Stimulated activated CD4-positive, alpha-beta T cell treated with anti-CD3 and anti-CD28 coated beads, Interleukin-15, amount 100 ng/mL, for 1 hour (primary cell): Measurements from ENCODE around the gene PIK3AP1.
"Not testable (repeated sequence)": the region's sequence is repeated elsewhere in the genome, so short reads cannot be mapped to it uniquely, and the experiment has no call there.

ENCODE experiments used
- DNase-seq, 2 donors: peaks; one replicate each; pipeline ENCODE4 v3.0.0-alpha.2; 2020; ENCODE audit warnings: low read depth in 1 of 2, low spot score in 1 of 2

The PIK3AP1 gene

DNA sequence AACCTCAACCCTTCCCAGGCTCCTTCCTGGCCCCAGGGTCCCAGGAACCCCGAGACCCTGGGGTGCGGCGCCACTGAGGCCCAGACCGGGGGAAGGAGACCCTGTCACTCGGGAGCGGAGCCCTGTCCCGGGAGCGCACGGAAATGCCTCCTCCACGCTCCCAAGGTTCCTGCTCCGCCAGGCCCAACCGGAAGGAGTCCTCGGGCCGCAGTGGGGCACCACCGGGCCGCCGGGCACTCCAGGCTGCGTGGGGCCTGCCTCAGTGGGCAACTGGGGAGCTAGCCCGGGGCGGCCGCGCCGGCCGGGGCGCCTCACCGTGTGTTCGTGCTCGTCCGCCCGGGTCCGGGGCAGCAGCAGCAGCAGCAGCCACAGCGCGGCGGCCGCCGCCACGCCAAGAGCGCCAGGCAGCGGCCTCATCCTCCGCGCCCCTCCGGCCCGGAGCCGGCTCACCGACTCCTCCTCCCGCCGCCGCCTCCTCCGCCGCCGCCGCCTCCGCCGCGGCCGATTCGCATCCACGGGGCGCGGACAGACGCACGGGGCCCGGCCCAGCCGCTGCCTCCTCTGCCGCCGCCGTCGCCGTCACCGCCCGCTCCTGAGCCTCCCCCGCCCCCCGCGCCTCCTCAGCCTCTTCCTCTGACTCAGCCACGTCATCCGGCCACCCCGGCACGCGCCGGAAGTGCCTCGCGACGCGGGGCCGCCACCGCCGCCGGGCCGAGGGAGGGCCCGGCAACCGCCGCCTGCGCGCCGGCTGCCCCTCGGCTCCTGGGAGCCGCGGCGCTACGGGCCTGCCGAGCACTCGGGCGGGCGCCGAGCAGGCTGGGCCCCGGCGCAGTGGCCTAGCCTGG, 133.7 kb downstream of the PIK3AP1 start, which contains the start of gene TM9SF3:
TM9SF3 (minus strand) TSS at position 594 of the 845 bp plus-strand sequence; CDS start at position 417, 177 bp downstream.
- DNase-seq, result peak; percentile 88 to 91

DNA sequence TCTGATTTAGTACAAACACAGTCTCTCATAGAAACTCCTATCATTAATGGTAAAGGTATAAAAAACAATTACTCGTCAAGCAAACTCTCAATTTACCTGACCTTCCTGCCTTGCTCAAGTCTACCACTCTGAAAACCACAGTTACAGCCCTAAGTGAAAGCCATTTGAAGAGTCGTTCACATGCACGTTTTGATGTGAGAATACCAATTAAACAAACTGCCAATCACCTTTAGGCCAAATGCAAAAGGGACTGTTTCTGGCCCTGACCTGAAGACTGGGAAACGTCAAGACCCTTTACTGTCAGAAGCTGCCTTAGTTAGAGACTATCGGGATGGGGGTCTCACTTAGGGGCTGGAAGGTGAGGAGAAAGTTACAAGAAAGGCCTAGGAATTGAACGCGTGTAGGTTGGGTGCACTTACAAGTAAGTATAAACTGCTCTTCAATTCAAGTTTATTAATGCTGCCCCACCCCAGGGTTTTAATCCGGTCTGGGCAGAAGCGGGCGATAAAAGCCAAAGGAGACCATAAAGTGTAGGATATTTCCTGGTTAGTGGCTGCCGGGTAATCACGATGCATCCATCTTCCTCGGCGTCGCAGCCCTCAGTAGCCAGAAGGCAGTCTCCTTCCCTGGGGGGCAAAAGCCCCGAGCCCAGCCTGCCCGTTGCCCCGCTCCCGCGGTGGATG, 134.4 kb downstream of the PIK3AP1 start:
- no peak for DNase-seq

DNA sequence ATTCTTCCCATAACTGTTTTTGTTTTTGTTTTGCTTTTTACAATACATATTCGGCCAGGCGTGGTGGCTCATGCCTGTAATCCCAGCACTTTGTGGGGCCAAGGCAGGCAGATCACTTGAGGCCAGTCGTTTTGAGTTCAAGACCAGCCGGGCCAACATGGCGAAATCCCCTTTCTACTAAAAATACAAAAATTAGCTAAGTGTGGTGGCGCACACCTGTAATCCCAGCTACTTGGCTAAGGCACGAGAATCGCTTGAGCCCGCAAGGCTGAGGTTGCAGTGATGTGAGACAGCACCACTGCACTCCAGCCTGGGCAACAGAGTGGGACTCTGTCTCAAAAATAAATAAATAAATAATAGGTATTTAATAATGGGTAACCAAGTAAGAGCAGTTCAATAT, 135.8 kb downstream of the PIK3AP1 start:
- DNase-seq, result no peak

DNA sequence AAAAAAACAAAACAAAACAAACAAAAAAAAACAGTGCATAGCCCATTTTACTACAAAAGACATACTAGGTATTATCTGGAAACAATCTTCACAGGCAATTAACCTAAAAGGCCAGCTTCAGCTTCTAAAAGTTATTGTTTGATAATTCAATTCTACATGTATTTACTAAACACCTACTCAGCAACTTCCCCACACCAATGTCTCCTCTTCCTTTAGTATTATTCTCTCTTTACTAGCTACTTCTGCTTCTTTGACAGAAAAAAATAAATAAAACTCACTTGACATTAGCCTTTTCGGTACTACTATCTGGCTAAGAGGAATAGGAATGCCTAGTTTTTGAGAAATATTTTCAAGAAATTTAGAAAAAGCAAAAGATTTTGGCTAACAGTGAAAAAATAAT, 136.3 kb downstream of the PIK3AP1 start:
- DNase-seq, result no peak

DNA sequence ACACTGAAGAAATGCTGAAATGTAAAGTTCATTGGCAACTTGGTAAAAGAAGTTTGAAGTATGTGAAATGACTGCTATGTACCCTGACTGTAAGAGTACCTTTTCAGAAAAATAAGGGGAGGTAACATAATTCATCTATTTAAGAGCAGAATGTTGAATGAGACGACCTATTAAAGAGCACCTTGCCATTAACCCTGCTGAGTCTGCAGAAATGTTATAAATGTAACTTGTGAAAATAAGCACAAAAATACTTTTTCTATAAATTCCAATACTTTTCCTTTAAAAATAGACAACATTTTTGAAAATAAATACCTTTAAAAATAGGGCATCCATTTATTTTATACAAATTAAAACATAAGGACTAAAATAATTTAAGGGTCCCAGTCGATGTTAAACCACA, 141.2 kb downstream of the PIK3AP1 start:
- DNase-seq, result no peak

DNA sequence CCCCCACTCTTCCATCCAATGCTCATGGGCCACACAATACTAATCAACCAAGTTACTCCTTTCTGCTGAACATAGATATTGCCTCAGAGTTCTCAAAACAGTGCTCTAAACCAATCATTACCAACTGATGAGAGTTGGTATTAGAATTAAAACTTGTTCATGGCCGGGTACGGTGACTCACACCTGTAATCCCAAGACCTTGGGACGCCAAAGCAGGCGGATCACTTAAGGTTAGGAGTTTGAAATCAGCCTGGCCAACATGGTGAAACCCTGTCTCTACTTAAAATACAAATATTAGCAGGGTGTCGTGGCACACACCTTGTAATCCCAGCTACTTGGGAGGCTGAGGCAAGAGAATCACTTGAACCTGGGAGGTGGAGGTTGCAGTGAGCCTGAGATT, 141.7 kb downstream of the PIK3AP1 start:
- no peak for DNase-seq

DNA sequence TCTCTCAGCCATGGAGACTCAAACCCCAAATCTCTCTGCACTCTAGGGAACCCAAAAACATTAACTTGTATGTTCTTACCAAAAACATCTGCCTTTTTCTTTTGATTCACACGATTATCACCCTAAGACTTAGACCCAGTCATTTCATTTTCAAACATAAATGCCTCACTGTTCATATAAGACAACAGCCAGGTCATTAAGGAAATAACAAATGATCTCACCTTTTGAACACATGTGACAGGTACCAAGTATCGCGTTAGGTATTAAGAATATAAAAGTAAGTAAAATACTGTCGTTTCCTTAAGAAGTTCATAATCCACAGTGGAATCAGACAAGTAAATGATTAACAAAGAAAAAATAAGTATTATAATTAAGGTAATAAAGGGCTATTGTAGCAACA, 142.3 kb downstream of the PIK3AP1 start:
- no peak for DNase-seq

DNA sequence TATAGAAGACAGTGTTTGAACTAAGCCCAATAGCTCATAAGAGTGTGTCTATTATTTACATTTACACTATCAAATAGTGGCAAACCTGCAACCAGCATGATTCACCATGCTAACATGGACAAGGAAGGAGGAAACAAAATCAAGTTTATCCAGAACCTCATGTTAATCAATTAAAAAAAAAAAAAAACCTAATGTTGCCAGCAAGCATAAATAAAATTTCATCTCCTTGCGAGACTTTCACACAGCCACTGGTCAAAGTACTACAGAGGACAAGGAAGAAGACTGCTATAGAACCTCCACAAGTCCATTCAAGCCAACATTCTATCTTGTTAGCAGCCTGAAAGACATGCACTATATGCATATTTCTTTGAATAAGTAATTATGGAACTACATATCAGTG, 143.2 kb downstream of the PIK3AP1 start:
- DNase-seq, result no peak

DNA sequence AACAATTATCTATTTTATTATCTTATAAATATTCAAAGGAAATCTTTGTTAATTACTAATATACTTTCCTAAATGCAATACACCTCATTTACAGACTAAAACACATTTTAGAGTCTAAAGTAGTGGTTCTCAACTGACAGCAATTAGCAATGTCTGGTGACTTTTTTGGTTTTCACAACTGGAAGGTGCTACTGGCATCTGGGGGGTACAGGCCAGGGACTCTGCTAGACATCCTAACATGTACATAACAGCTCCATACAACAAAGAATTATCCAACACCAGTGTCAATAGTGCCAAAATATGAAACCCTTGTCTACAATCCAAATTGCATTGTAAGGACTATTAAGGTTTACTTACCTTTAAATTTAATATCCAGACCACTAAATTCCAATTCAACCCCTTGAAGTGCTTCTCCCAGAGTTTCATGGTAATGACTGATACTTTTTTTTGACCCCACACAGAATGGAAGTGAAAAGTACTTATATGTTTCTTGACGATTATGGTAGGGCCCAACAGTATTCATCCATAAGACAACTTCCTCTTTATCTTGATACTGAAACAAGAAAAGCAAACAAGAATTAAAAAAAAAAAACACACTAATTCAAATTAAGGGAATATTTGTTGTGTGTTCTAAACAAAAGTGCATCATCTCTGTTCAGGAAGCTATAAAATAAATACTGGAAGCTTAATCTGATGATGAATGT, 143.9 kb downstream of the PIK3AP1 start:
- no peak for DNase-seq

DNA sequence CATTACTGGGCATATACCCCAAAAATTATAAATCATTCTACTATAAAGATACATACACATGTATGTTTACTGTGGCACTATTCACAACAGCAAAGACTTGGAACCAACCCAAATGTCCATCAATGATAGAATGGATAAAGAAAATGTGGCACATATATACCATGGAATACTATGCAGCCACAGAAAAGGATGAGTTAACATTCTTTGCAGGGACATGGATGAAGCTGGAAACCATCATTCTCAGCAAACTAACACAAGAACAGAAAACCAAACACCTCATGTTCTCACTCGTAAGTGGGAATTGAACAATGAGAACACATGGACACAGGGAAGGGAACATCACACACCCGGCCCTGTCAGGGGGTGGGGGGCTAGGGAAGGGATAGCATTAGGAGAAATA, 145.8 kb downstream of the PIK3AP1 start:
- not testable (repeated sequence) for DNase-seq

DNA sequence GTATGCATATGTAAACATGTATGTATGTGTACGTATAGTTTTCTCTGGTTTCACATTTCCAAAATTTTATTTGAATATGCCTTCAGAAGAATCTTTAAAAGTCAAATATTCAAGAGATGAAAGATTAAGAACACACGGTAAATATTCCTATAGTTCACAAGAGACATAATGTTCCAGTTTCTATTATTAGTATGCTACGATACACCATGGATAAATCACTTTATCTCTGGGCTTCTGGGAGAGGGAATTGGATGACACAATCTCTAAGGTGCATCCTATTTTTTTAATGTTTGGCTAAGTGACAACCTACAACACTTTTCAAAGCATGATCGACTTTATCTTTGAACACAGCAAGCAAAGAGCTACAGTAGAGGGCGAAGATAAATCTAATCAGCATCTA, 147.3 kb downstream of the PIK3AP1 start:
- no peak for DNase-seq

DNA sequence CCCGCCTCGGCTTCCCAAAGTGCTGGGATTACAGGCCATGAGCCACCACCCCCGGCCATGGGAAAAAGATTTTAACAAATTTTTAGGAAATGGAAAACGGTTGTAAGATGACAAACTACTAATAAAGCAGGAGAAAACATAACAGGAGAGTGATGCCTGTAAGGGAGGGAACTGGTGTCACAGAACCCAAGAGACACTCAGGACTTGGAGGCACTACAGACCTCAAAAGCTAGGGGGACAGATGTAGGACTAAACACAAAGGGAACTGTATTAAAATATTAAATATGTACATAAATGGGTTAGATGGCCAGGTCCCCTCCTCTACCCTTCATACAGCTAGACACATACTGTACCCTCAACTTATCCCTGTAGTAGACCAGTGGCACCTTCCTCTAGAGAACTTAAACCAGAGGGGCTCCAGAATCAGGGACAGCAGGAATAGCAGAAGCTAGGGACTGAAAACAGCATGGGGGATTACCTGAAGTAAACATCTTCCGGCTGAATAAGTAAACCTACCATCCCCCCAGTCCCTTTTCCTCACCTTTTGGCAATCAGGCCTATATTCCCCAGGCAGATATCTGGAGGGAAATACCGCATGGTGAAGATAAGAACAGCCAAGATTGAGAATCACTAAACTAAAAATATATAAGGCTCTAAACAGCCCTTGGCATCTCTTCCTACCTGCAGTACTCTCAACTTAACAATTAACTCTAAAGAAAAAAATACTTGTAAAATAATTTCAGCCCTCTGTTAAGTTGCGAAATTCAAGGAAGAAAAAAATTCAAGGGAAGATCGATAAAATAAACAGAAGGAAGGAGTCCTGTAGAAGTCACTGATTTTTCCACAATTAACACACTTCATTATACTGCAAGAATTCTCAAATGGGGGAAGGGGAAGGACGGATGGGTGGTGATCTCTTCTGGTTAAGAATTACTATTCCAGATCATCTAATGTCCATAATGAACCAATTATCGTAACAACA, 149.0 kb downstream of the PIK3AP1 start:
- DNase-seq, result no peak

DNA sequence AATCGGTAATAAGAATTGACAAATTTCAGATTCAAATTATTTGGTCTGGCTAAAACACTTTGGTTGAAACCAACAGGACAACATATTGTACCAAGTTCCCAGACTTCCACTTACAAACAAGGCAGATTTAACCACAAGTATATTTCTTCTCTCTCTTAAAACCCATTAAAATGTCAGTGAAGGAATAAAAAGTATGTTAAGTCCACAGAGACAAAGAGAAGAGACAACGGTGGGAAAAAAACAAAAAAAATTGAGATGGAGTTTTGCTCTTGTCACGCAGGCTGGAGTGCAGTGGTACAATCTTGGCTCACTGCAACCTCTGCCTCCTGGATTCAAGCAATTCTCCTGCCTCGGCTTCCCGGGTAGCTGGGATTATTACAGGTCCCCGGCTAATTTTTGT, 149.8 kb downstream of the PIK3AP1 start:
- no peak for DNase-seq

DNA sequence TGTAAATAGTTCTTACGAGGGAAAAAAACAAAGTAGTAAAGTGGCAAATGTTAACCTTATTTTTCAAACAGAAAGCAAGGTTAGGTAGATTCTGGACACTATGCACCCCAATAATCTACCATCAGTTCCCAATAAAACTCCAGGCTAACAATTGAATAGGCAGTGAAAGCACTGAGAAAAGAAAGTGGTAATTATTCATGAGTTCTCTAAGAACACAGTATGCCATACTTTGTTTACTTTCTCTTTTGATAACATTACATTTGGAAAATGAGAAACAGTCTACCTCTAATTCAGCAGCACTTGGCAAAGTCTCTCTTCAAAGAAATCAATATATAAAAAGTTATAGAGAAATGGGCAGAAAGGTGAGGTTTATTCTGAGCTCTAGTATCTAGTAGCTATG, 151.9 kb downstream of the PIK3AP1 start:
- DNase-seq, result no peak

DNA sequence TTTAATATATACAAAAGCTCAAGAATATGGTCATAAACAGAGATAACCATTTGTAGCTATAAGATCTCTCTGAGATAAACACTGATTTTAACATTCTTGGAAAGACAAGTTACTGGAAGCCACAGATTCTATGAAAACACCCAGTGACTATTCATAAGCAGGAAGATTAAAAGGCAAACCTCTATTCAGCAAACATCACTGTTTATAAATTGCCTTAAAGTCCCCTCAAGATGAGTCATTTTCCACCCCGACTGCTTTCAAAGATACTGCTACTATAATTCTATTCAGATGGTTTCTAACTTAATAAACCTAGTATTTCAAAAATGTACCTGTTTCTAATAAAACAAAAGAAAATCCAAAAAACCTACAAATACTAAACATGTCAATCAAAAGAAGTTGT, 154.5 kb downstream of the PIK3AP1 start:
- no peak for DNase-seq

DNA sequence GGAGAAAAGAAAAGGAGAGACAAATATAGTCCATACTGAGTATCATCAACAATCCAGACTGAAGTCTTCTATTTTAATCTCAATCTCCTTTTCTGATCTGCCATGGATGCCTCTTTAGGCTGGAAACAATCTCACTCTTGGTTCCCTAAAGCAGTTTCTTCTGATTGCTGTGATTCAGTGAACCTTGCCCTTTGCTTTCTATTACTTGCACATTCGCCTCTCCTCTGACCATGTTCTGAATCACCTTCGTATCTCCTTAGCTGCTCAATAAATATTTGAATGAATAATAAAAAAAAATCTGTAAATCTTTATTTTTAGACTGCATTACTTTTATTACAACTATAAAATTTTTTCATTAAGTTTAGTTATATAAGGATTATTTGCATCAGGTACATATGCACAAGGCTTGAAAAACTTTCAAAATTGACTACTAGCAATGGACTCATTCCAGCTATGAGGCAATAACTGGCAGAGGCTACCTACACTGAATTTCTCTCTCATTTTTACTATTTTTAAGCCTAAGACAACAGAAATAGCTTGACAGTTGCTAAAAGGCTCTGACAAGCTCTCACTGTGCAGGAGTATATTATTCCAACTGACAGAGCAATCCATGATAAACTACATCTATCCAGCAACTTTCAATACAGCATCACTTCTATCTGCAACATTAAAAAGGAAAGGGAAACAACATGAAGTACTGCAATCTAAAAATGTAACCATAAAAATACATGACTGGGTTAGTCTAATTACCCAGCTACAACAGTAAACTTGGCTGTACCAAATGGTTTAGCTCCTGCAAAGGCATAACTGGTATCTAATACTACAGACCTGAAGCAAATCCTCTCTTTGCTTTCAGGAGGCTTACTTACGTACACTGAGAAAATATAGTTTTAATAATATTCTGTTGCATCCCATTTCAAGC, 159.1 kb downstream of the PIK3AP1 start:
- no peak for DNase-seq

DNA sequence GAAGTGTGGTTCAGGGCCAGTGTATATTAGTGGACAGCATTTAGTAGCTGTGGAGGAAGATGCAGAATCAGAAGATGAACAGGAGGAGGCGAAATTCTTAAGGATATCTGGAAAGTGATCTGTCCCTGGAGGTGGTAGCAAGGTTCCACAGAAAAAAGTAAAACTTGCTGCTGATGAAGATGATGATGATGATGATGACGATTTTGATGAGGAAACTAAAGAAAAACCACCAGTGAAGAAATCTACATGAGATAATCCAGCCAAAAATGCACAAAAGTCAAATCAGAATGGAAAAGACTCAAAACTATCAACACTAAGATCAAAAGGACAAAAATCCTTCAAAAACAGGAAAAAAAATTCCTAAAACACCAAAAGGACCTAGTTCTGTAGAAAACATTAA, 159.8 kb downstream of the PIK3AP1 start:
- no peak for DNase-seq

DNA sequence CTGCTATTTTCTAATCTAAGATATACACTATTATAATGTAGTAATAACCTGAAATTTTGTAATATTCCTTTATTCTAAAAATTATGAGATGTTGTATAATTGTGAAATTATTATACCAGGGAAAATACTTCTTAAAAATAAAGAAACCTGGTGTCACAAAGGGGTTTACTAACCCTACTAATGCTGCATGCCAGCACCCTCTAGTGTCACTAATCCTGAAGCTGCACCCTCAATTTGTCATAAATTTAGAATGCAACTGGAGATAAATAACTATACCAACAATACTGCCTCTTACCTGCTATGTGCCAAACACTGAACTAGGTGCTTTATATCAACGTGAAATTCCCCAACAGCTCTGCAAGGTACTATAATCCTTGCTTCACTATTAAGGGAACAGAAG, 164.3 kb downstream of the PIK3AP1 start:
- DNase-seq, result no peak

DNA sequence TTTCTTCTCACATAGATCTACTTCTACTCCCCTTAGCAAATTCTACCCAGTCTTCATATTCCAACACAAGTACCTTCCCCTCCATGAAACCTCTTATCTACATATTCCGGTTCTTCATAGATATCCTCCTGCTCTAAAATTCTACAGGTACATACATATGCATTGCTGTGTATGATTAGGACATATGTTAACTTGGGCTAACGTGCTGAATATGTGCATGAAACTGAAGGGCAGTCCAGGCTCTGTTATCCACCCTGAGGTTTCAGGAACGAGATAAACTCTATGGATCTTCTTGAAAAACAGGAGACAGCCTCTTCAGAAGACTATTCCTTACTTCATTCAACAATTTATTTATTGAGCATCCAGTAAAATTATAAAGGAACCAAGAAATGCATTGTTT, 165.0 kb downstream of the PIK3AP1 start:
- DNase-seq, result no peak

DNA sequence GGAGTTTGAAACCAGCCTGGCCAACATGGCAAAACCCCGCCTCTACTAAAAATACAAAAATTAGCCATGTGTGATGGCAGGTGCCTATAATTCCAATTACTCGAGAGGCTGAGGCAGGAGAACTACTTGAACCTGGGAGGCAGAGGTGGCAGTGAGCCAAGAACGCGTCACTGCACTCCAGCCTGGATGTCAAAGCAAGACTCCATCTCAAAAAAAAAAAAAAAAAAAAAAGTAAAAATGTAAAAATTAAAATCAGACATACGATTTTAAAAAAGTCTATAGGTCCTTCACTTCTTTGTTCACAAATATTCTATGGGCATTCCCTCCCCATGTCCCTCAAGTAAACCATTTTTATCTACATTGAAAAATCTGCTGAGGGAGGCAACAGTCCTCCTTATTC, 171.7 kb downstream of the PIK3AP1 start:
- DNase-seq, result no peak
